Activated gamma-delta T cell treated with Interleukin-2 at 50 U/mL for 16 hours (primary cell): ENCODE results near the gene APH1B.
"Not testable (repeated sequence)": the region's sequence is repeated elsewhere in the genome, so short reads cannot be mapped to it uniquely, and the experiment has no call there.

Source experiments
- DNase-seq: peaks from one replicate; pipeline ENCODE4 v3.0.0-alpha.2; 2020

Gene APH1B

GRCh38 chr15:63301088-63301487 lies 23.7 kb downstream of the APH1B start:
- no peak for DNase-seq

GRCh38 chr15:63305260-63305659 lies 27.9 kb downstream of the APH1B start:
- DNase-seq = no peak

- no peak for DNase-seq
Measured at GRCh38 chr15:63306492-63307073, 29.2 kb downstream of the APH1B start.

GRCh38 chr15:63308491-63308890 lies 31.1 kb downstream of the APH1B start:
- no peak for DNase-seq

- DNase-seq = no peak
Measured at GRCh38 chr15:63308947-63309346, 31.5 kb downstream of the APH1B start.

GRCh38 chr15:63310646-63311045 lies 33.2 kb downstream of the APH1B start:
- DNase-seq = no peak

GRCh38 chr15:63312286-63312685 lies 34.9 kb downstream of the APH1B start:
- DNase-seq = no peak

GRCh38 chr15:63313825-63314224 lies 36.4 kb downstream of the APH1B start:
- no peak for DNase-seq

- DNase-seq = no peak
Measured at GRCh38 chr15:63314409-63314808, 37.0 kb downstream of the APH1B start.

- no peak for DNase-seq
Measured at GRCh38 chr15:63318344-63318743, 40.9 kb downstream of the APH1B start.

- no peak for DNase-seq
Measured at GRCh38 chr15:63319065-63319464, 41.7 kb downstream of the APH1B start.

GRCh38 chr15:63320446-63320845 lies 43.0 kb downstream of the APH1B start:
- not testable (repeated sequence) for DNase-seq

- not testable (repeated sequence) for DNase-seq
Measured at GRCh38 chr15:63320981-63321380, 43.6 kb downstream of the APH1B start.

GRCh38 chr15:63321462-63321861 lies 44.1 kb downstream of the APH1B start:
- no peak for DNase-seq

GRCh38 chr15:63322541-63322940 lies 45.1 kb downstream of the APH1B start:
- no peak for DNase-seq

- DNase-seq = no peak
Measured at GRCh38 chr15:63323798-63324563, 46.6 kb downstream of the APH1B start.

GRCh38 chr15:63324770-63325169 lies 47.4 kb downstream of the APH1B start:
- no peak for DNase-seq

- DNase-seq = no peak
Measured at GRCh38 chr15:63327648-63328421, 50.4 kb downstream of the APH1B start.

GRCh38 chr15:63329567-63330350 lies 52.4 kb downstream of the APH1B start:
- no peak for DNase-seq

- no peak for DNase-seq
Measured at GRCh38 chr15:63330926-63331325, 53.5 kb downstream of the APH1B start.

GRCh38 chr15:63331456-63331855 lies 54.1 kb downstream of the APH1B start:
- DNase-seq = no peak

- DNase-seq = no peak
Measured at GRCh38 chr15:63332367-63333124, 55.1 kb downstream of the APH1B start.
